Epidermal melanocyte (primary cell): Measurements from ENCODE around the gene OTX2.

ENCODE experiments used
- DNase-seq: peaks from one replicate; pipeline ENCODE4 v3.0.0; 2011; ENCODE audit warnings: low spot score; ENCODE audit not compliant: insufficient read length

The OTX2 gene

DNA sequence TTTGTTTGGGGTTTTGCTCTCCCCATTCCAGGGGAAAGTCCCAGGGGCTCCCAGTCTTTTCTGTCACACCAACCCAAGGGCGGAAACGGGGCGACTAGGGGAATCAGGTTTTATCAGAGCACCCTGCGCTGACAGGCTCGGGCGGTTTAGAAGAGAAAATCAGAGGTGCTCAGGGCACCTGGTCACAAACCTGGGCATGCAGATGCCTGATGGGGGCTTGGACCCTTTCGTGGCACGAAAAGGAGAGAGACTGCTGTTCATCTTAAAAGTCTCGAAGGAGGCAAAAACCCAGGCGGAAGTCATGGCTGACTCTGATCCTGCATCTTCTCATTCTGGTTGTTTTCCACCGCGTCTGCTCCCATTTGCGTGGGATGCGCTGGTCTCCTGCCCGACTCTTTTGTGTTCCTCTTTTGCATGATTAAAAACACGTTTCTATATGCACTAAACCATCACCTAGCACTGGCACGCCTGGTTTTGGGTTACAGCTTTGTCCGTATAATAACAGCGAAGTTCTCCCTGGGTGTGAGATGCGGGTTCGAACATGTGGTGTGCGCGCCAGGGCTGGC lies 13.2 kb downstream of the OTX2 start:
- no peak for DNase-seq

DNA sequence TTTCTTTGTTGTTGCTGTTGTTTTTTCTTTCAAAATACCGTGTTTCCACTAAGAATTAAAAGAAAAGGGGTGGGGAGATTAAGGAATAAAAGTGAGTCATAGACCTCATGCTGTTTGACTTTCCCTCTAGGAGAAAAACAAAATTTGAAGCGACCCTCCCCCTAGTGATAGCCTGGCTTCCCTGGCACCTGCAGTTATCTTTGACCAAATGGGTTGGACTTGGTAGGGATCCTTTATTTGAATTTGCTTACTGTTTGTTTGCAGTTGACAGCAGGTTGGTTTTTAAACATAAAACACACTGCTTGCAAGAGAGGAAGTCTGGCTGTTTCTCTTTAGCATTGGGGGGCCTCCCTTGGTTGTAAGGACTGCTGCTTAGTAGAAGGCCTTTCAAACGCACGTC lies 14.0 kb downstream of the OTX2 start:
- DNase-seq, result no peak

DNA sequence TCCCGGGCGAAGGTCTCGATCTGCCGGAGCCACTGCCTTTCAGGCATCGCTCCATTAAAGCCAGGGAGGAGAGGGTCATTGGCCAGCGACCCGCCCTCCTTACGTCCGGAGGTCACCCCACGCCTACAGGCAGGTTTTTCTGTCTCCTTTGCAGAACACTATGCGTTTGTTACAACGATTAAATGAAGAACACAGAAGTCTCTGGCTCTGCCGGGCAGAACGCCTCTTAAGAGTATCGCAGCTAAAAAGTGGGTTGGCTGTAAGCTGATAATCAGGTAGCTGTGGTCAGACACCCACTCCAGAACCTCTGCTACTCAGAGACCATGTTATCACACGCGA lies 15.0 kb downstream of the OTX2 start:
- DNase-seq, result no peak

DNA sequence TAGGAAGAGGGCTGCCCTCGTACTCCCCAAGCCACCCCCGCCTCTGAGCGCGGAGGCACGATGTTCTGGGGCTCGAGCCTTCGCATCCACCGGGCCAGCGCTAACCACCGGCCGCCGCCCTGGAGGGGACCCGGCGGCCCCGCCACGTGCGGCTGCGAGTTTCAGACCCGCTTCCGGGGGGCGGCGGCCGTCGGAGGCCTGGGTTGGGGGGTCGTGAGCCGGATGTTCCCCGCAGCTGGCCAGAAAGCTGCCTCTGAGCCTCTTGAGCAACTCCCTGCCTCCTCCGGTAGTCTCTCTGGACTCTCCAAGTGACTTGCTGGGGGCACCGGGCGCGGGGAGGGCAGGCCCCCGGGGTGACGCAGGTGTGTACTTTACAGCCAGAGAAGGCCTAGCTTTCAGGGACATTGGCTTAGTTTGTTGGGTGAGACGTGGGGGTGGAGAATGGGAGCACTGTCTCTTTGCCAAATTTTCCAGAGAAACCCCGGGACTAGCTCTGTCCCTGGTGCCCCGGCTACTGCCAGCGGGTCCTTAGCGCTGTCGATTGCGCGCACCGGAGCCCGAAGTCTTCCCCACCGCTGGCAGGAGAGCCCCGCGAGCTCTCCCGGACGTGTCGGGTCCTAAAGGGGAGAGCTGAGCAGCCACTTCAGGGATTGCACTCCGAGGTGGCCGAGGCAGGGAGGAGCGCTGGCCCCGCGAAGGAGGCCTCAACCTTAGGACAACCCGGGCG lies 15.6 kb downstream of the OTX2 start:
- DNase-seq, result no peak

DNA sequence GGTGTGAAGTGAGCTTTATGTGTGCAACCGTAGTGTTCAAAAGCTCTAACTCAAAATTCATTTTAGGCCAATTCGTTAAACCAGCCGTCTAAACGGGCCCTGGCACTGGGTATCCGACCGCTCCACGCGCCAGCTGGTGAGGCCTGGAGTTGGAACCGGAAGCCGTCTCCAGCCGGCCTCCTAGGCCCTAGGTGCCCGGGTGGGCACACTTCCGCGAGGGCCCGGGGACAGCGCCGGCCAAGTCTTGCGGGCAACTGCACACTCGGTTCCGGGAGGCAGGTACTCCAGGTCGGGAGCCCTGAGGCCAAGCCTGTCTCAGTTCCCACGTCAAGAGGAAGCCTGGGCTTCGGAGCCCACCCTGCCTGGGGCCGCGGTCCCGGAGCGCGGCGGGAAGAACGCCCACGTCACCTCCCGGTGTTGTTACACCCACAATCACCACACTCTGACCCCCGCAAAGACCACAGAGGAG lies 16.2 kb downstream of the OTX2 start:
- DNase-seq, result no peak

DNA sequence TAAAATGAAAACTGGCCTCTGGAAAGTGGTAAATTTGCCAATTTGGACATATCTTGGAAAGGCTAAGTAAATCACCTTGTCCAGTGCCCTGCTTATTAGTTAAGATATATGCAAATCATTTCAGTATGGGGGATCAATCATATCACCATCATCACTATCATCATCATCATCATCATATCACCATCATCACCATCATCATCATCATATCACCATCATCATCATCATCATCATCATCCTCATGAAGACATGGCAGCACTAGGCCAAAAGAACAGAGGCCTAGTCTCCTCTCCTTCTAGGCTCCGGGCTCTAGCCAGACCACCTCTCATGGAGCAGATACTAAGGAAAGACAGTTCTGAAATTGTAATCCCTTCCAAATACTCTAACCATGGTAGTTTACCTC lies 20.3 kb downstream of the OTX2 start:
- DNase-seq, result no peak

DNA sequence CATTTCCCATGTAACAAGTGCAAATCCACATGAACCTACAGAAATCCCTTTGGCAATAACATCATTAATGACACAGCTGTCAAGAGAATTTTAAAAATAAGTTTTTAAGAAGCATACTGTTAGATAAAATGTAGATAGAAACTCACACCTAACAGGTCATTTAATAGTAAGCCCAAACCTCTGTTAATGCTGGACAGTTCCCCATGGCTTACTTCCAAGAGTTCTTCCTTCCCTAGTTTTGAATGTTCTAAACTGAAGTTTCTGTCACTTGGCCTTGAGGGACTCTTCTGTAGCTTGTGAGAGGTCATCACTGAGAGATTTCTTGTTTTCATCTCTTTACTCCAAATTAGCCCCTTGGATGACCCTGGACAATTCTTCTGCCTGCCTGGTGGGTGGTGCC lies 22.7 kb downstream of the OTX2 start:
- no peak for DNase-seq

DNA sequence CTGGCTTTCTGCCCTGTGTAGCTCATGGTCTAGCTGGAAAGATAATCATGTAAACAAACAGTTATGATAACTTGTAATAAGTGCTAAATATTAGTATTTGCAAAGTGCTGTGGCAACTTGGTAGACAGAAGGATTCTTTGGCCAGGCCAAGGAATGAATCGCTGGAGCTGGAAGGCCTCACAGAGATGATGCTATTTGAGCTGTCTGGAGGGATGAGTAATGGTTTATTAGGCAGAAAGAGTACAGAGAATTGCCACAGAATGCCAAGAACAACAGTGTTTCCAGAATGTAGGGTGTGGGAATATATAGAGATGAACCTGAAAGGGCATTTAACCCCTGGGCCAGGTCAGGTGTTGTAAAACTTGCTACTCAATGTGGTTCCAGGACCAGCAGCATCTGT lies 27.6 kb downstream of the OTX2 start:
- no peak for DNase-seq

DNA sequence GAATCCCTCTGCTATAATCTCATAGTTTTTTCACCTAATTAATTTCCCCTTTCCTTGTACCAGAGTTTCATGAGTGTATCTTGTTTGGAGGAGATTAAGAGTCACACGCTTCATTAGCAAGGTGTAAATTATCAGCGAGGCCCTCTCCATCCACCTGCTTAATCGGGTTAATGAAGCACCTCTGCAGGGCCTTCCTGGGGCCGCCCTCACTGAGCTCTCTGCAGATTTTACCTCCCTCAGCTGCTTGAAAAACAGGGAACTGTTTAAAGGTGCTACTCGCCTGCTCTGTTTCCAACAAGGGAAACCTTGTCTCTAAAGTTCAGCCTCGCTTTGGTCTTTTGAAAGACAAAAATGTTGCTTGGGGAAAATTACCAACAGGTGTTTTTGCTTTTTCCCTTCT lies 35.8 kb downstream of the OTX2 start:
- DNase-seq, result no peak

DNA sequence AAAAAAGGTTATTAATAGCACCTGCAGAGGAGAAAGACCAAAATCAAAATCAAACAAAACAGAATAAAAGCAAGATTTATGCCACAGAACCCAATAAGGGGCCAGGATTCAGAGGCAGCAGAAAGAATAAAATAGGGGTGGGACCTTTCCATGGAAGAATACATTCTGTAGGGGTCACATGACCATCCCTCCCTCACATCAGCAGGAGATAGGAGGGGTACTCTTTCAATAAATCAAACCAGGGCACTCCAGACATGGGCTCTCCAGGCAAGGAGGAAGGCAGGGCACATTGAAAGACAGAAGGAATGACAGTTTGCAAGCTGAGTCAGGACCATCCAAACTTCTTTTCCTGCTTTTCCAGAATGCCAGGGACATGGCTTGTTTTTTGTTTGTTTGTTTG lies 39.8 kb downstream of the OTX2 start:
- no peak for DNase-seq

DNA sequence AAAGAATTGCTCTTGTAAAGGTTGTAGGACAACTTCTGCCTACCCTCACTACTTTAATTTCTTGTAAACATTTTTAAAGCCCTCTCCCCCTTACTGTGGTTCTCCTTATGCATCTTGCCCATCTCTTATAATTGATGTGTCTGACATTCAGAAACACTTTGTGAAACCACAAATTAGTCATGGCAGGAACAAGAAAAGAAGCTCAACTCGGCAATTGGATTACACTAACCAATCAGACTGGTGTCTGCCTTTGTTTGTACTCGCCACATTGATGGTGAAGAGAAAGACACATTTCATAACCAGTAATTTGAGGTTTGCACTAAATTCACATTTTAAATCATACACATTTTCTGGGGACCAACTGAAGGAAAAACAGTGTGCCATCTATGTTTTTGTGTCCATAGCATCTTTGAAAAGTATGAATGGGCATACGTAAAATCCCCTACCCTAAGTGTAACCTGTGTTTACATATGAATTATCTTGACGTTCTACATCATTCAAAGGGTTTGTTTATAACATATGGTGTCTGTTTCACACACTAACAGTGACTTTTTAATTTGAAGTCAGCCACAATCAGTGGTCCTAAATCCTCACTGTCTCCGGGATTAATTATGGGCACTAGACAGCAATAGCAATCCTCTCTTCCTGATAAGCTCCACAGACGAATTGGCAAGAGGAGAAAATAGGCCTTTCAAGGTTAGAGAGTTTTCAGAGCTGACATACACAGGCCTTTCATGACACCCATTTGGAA lies 49.9 kb downstream of the OTX2 start:
- DNase-seq, result no peak

DNA sequence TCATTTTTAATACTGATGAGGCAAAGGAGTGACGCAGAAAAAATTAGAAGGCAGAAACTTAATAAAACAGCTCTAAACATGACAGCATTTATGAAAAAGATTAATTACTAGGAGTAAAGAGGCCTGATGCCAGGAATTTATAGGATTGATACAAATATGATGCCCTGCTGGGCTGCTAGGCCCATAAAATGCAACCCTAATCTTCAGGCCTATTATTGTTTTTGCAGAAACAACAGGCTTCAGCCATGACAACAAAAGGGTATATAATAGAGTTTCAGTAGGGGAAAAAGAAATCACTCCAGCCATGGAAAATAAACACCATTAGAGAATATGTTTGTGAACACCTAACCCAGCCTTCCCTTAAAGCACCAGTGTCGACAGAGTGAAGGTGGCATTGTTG lies 50.6 kb downstream of the OTX2 start:
- no peak for DNase-seq

DNA sequence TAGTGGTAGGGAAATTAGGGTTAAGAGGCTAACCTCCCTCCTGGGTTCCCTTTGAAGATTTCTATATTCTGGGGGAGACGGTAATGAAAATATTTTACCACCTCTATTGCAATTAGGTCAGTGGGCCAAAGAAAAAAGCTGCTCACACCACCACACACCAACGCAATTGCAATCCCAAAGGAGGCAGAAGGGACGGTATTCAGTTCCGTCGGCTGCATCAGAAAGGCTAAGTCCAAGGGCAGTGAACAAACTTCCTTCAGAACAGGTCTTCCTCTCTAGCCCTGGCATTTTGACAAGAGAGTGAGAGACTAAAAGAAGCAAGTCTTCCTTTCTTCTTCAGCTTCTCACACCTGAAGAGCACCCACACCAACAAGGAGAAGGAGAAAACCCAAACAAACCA lies 51.2 kb downstream of the OTX2 start:
- DNase-seq, result no peak

DNA sequence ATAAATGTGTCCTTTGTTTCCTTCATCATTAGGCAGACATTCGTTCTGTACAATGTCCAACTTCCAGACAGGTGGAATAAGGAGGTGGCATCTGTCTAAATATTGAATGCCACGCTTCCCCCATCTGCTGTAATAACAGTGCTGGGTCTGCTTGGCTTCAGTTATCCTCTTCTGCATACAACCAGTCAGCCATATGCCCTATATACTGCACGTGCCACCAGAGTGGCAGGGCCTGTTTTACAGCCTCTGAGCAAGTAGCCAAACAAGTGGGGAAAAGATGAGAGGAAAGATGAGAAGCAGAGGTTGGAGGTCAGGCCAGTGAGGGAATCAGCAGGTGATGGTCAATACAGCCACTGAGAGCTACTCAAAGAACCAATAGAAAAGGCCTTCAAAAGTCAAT lies 55.4 kb downstream of the OTX2 start:
- DNase-seq, result no peak

DNA sequence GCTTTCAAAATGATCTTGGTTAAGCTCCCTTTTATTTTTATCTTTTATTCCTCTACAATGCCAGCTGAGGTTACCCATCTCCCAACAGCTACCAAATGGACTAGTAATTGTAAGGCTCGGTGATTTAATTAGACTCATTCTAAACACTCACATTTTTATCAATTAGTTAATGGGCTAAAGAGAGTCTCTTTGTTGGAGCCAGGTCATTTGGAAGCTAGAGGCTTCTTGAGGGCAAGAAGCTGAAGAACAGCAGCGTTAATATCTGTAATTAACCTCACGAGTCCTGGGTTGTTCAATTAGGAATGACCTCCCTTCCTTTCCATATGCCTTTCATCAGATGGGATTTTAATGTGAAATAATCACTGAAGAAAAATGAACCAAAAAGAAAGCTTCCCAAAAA lies 56.9 kb downstream of the OTX2 start:
- DNase-seq, result no peak

DNA sequence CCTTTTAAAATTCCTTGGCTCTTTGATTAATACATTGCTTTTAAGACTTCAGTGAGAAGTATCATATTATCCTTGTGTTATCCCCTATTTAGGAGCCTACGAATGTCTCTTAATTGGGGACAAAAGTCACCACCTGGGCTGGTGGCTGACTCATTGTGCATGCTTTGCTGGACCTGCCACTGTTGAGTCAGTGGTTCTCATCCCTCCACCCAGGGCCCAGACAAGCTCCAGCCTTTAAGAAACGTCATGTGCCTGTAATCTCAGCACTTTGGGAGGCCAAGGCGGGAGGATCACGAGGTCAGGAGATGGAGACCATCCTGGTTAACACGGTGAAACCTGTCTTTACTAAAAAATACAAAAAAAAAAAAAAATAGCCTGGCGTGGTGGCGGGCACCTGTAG lies 57.9 kb downstream of the OTX2 start:
- DNase-seq, result no peak

DNA sequence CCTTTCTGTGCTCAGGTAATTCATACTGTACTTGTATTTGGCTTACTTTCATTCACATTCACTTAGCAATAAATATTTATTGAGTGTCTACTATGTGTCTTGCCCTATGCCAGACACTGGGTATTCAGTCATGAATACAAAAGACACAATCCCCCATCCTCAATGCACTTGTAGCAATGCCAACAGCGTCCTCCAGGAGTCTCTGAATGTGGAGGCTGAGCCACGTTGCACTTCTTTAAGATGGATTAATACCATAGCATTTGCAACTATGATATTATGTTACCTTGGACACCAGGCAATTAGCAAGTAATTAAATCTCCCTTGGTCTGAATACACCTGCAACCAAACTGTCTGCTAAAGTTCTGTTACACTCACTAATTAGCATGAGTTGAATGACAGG lies 58.8 kb downstream of the OTX2 start:
- no peak for DNase-seq
